Fibroblast of skin of right quadriceps (primary cell): ENCODE measurements around the gene KIF12.
A peak's percentile ranks its signal among the peaks of the same experiment; 100 is the strongest.

Experiments used
- DNase-seq: peaks from one replicate; pipeline ENCODE4 v3.0.0-alpha.2; 2013

Gene KIF12

DNA sequence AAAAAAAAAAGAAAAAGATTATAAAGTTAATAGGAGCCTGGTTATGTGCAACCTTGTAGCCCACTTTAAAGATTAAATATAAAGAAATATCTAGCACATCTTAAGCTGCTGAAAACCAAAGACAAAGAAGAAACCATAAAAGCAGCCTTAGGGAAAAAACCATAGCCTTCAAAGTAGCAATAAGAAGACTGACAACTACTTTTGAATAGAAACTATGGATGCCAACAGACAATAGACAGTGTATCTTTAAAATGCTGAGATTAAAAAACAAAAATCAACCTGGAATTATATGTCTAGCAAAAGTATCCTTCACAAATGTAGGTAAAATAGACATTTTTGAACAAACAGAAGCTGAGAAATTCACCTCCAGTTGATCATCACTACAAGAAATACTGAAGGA, 3.4 kb upstream of the KIF12 start:
- DNase-seq: no peak

DNA sequence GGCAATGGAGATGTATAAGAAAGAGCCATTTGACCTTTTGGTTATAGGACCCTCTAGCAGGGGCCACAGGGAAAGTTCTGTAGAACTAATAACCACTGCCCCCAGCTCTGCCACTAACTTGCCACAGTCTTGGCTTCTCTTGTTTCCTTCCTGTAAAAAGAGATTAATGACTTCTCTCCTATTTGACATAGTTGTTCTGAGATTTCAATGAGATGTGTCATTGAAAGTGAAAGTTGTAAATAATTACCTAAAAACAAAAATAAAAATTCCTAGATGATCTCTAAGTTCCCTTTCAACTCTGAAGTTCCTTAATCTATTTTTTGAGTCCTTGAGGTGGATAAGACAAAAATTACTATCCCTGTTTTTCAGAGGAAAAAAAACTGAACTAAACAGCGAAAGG, 1.4 kb upstream of the KIF12 start:
- DNase-seq: no peak

DNA sequence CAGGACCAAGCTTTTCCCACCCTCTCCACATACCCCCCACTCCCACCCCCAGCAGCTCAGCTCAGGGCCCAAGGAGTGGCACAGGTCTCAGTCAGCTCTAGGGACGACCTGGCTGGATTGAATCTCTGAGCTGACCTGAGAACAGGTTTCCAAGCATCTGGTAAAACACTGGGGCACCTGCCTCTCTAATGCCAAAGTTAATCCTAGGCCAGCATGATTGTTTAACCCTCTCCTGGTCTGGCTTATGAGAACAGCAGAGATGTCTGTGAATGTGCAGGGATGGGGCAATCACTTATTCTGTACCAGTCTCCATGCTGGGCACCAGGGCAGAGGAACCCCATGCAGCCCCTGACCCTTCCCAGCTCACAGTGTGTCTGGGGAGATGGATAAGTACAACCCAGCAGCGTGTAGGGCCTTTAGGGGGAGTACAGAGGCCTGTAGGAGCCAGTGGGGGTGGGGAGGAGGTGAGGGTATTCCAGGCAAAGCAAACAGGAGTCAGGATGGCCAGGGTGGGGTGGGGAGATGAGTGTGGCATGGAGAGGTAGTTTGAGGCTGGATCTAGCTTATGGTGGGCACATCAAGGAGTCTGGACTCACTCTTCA, 678 bp upstream of the KIF12 start:
- DNase-seq: no peak

DNA sequence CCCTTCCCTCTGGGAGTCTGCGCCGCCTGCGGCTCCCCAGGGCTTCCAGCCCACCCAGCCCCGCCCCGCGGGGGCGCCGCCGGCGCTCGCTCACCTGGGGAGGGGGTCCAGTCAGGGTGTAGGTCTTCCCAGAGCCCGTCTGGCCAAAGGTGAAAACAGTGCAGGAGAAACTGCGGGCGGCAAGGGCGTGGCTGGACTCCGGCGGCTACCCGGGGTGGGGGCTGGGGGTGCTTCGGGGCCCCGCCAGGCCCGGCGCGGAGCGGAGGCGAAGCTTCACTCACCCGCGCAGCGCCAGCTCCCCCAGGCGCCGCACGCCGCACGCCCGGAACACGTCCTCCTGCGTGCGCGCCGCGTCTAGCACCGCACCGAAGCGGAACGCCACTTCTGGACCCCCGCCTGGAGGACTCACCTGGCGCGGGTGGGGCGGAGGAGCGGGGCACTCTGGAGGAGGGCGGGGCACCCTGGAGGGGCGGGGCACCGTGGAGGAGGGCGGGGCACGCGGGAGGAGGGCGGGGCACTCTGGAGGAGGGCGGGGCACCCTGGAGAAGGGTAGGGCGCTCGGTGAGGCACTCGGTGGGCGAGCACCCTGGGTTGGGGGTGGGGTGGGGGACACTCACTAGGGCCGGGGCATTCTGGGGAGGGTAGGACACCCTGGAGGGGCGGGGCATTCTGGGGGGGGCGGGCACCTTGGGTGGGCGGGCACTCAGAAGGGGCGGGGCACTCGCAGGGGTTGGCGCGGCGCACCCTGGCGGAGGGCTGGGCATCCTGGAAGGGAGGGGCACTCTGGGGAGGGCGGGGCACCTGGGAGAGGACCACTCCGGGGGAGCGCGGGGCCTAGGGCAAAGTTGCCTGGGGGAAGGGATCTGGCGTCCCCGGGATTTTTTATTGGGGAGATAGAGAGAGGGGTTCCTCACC, 814 bp downstream of the KIF12 start:
- peak; percentile 32 for DNase-seq

DNA sequence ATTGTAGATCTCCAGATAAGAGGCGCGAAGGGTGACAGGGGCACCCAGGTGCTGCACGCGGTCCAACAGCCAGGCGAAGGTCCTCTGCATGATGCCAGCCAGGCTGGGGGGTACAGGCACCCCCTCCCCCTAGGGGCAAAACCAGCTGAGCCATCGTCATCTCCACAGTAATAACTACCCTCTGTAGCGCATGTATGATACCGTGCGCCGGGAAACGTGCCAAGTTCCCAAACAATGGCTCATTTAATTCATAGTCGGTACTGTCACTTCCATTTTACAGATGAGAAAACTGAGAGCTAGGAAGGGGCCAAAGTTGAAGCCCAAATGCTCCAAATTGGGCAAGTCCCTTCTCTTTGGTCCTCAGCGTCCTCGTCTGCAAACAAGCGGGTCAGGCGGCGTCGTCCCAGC, 1.5 kb downstream of the KIF12 start:
- DNase-seq: peak; percentile 34

DNA sequence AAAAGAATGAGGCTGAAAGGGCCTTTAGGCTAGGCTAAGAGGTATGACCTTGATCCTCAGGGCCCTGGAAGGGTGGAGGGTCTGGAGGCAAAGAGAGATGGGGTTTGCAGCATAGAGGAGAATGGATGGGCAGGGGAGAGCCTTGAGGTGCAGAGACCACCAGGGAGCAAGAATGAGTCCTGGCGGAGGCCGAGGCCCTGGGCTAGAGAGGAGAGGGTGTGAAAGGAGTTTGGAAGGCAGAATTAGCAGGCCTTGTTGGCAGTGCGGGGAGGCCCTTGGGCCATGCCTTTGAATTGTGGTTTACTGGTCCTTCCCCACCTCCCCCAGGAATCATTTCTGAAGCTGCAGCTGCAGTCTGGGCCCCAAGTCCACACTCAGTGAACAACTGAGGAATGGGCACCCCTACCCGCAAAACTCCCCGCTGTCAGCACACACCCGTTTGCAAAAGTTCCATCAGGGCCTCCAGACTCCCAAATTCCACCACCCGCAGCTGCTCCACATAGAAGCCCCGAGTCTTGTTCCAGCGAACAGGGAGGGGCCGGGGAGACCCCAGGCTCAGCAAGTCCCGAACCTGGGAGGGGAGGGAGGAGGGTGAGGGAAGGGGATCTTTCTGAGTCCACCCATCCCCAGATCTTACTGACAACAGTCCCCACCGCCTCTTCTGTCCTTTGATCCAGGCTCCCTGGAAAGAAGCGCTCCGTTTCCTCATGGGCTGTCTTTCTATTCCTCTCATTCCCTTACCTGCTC, 2.1 kb downstream of the KIF12 start:
- DNase-seq: no peak

DNA sequence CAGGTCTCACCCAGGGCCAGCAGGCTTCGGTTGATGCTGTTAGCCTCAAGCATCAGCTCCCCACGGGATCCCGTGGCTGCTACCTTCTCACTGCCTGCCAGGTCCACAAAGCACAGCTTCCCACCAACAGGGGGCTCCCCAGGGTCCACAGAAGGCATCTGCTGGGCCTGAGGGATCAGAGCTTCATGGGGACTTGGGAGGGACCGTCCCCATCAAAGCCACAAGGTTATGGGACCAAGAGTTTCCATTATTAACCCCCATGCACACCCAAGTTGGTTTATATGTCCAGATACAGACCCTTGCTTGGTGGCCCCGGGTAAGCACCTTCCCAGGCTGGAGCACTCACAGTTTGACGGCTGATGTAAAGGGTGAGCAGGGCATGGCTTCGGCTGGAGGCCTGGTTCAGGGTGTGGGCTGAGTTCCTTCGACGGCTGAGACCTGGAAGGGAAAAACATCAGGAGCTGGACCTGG, 3.0 kb downstream of the KIF12 start:
- no peak for DNase-seq

DNA sequence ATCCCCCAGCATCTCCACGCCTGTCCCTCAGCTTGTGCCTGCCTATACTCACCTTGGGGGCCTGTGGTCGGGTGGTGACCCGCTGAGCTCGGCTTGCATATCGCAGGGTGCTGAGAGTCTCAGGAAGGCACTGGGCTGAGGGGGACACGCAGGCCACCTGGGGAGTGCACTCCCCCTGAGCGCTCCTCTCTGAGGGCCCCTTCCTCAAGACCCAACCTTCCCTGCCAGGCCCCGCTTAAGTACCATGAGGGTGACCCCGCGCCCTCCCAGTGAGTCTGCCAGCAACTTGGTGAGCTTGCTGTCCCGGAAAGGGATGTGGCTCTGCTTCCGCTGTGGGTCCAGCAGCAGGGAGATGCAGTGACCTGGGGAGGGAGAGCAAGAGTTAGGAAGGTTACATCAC, 4.1 kb downstream of the KIF12 start:
- no peak for DNase-seq

DNA sequence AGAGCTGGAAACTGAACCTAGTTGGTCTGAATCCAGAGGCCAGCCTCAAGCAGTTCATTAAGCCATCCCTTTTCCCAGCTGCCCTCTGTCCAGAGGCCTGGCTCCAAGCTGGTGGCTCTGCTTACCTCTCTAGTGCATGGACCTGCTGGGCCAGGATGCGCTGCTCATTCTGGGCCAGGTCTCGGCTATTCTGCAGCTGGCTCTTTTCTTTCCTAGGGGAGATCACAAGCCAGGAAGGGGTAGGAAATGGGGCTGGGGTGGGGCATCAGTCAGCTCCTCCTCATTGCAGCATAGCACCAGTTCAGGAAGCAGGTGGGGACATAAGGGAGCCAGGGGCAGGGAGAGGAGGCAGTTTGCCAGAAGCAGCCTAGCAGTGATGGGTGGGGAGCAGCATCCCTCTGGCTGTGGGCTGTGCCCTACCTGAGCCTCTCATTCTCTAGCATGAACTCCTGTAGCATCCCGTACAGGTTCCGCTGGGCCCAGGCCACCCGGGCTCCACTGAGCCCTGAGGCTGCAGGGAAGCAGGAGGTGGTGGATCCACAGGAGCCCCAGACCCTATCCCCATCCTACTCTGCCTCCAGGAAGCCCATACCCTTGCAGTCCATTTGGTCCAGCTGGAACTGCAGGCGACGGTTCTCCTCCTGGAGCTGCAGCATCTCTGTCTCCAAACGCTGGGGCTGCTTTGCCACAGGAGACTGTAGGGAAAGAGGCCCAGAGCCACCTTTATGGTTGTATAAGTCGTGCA, 5.2 kb downstream of the KIF12 start:
- no peak for DNase-seq

DNA sequence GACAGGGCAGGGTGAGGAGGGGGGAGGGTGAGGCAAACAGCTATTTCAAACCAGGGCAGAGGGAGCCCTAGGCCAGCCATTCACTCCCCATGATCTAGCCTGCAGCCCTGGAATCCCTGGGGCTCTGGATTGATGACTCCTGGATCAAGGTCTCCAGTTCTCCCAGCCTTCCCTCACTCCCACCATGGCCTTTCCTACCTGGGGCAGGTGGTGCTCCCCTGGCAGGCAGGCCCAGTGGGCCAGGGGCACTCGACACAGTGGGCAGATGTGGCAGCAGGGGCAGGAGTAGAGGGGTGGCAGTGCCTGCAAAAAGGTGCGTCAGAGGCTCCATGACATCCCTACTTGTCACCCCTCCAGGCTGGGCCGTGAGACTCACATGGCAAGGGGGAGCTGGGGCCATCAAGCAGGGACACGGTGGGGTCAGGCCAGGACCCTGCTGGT, 6.0 kb downstream of the KIF12 start:
- no peak for DNase-seq

DNA sequence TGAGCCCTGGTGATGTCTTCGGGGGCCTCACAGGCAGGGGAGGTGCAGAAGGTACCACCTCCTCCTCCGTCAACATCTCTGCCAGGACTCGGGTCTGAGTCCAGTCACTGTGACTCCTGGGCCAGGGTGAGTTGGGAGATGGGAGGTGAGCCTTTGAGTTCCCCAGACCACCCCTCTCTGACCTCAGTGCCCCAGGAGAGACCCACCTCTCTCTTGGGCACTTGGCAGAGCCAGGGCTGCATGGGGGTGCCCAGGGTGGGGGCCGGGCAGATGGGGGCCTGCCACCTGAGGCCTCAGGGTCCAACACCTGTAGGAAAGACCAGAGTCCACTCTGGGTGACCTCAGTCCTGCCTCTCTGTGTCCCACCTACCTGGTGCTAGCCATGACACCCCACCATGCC, 6.8 kb downstream of the KIF12 start:
- no peak for DNase-seq

DNA sequence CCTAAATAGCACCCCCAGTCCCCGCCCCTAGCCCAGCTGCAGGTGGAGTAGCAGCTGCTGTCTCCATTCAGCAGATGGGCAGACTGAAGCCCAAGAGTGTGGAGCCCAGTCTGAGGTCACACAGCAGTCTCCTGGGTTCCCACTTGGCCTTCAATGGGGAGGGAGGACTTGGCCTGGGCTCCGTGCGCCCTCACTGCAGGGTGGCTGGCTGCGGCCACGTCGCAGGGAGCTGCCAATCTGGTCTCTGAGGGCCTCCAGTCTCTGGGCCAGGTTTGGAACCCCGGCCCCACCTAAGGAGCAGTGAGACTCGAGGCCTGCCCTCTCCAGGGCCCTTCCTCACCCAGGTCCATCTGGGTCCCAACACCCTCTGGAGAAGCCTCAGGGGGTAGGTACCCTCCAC, 7.4 kb downstream of the KIF12 start:
- DNase-seq: no peak

DNA sequence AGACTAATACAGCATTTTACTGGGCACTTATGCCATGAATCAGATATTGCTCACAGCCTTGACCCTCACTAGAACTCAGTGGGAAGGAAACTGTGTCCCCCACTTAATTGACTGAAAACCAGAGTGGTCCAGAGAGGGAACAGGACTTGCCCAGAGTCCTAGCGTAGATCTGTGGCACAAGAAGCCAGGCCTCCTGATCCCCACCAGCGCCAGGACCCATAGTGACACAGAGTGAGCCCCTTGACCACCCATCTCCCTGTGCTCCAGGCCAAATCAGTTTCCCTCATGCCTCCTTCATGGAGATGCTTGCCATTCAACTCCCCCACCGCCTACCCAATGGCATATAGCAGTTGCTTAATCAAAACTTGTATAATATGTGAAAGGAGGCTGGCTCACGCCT, 8.3 kb downstream of the KIF12 start:
- no peak for DNase-seq

DNA sequence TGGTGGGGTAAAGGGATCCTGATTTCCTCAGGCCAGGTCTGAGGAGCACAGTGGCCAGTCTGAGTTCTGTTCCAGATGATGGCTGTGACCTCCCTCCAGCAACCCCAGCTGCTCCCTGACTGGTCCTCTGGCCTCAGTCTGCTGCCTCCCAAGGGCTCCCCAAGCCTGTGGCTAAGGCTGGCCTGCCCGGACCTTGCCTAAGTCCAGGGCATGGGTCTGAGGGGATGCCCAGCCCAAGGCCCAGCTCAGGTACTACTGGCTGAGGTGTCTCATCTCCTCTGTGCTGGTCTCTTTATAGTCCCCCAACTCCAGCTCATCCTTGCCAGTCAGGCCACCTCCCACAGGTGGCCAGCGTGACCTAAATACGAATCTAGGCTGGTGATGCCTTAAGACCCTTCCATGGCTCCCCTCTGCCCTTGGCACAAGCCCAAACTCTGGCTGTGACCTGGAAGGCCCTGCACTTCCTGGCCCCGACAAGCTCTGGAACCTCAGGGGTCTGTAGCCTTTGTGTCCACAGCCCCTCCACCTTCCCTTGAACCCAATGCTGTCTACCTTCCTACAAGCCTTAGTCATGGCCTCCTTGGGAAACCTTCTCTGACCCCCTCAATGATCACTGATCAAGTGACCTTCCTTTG, 9.8 kb downstream of the KIF12 start:
- DNase-seq: no peak

DNA sequence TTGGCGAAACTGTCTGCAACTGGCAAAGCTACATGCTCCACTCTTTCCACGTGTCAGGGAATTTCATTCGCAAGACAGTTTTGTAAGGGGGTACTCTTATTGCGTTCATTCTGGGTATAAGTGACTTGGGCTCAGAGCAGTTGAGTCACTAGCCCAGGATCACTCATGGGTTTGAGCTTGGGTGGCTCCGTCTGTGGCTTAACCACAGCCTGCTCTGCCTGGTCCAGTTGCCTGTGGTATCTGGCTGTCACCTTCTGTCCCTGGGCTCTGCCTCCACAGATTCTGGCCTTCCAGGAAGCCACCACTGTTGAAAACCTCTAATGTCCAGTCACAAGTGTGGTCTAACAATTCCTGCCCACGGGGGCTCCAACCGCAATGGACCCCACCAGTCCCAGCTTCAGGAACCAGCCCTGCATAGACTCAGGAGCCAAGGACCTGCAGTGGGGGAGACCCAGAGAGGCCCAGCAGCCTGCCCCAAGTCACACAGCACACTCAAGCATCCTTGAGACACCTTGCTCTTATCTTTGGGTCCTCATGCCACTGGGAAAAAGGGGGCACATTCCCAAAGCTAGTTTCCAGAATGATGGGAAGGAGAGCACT, 10.4 kb downstream of the KIF12 start:
- DNase-seq: no peak

DNA sequence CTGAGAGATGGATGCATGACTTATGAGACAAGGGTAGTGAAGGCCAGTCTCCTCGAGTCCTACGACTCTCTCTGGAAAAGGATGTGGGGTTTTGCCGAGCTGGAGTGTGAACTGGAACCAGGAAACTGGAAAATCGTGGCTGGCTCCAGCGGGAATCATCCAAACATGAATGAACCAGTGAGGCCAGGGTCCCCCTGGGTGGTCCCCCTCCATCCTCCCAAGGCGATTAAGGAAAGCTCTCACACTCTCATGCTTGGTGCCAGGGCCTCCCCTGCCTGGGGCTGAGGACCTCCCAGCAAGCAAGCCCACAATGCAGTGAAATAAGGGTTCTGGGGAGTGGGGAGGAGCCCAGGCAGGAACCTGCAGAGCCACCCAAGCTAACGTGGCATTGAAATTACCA, 11.4 kb downstream of the KIF12 start:
- no peak for DNase-seq

DNA sequence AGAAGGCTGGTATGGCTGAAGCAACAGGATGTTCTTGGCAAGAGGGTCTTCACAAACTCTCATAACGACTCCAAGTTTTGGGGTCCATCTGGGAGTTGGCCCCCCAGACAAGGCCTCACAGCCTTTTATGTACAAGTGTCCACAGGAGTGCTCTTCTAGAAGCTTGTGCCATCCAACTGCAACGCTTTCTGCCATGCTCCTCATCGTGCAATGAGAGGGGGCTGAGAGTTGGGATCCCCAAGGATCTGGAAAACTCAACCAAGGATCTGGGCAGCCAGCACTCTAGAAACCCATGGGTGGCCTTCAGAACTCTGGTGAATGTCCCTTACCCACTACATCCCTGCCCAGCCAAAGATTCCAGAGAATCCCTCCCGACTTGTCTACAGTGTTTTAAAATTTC, 12.5 kb downstream of the KIF12 start:
- no peak for DNase-seq

DNA sequence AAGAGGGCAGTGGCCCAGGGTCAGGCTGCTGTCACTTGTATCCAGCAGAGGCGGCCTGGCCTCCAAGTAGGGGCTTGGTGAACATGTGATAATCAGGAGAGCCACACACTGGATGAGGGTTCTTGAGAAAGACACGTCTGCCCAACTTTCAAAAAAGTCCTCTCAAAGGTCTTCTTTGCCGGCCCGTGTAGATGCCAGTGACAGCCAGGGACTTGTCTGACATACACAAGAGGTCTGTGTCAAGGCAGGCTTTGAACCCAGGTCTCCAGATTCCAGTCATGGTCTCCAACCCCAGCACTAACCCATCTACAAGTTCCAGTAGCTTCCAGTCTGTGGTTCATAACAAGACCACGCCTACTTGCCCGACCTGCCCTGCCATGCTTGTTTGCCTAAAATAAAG, 13.1 kb downstream of the KIF12 start:
- no peak for DNase-seq

DNA sequence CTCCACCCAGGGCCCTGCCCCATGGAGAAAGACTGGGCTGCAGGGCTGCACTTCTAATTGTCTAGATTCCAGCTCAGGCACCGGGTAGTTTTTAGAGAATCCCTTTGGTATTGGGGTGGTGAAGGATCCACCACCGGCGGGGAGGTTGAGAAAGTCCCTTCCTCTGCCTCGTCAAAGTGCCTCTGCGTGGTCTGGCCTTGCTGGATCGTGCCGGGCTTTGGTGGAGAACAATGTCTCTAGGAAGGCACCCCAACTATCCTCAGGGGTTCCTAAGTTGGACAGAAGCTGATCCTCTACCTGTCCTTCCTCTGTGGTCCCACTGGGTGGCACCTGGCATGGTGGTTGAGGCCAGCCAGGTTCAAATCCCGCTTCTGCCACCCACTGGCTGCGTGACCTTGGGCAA, 13.7 kb downstream of the KIF12 start:
- no peak for DNase-seq

DNA sequence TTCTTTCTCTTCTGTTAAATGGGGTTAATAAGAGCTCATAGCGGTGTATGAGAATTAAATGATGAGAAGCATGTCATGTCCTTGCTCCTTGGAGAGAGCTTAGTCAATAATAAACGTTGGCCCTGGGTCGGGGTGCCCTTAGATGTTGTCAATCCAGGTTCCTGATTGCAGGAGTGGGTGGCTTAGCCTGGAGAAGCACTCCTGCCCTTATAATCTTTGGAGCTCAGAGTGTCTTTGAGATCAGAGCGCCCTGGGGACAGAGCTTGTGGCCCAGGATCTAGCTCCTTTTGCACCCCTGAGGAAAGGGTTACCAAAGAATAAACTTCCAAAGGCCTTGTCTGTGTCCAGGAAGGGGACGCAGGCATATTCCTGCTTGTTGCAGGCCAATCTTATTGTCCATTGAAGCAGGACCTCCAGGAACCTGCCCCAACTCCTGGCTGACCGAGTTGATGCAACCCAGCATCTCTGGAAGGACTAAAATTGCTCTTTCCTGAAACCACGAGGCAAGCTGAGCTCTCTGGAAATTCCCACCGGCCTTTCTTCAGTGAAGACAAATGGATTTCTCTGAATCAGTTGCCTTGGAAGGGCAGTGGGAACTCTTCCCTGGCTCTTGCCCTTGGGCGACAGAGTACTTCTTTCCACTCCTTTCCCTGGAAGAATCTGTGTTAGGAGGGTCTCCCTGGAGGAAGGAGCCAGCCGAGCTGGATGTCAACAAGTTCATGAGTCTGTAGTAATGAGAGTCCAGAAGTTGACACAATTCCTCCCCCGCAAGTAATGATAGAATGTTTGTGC, 14.6 kb downstream of the KIF12 start:
- no peak for DNase-seq

DNA sequence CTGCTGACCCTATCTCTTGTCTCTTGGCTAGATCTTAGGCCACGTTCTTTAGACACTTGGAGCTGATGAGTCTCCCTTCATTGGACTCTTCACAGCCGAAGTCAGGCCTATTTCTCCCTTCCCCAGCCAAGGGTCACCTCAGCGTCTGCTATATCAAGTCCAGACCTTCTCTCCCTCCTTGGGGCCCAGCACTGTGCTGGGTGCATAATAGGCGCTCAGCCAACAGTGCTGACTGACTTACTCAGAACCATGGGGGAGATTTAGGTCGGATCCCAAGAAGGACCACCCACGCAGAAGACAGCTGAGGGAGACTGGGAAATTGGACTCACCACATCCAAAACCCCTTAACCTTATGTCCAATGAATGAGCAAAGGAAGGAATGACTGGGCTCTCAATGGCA, 15.4 kb downstream of the KIF12 start:
- no peak for DNase-seq
